Effector CD4-positive, alpha-beta T cell (primary cell): ENCODE results near the gene ASTL.
A peak's percentile ranks its signal among the peaks of the same experiment; 100 is the strongest.
"Not testable (repeated sequence)": the region's sequence is repeated elsewhere in the genome, so short reads cannot be mapped to it uniquely, and the experiment has no call there.

ENCODE experiments used
- DNase-seq: peaks from one replicate; pipeline ENCODE4 v3.0.0-alpha.2; 2020
- total RNA-seq: gene quantifications from one replicate; lab custom pipeline; 2026; lab: John Stamatoyannopoulos, UW

Gene ASTL
- total RNA-seq = 61.9 reads per million, percentile 73 among the genes with 10 or more reads in this experiment

- DNase-seq = peak; percentile 59
Measured at GRCh38 chr2:96138179-96139145, at the start of gene ASTL. ASTL (minus strand) TSS chr2:96138502; CDS start chr2:96138436, 66 bp downstream.

- DNase-seq = no peak
Measured at GRCh38 chr2:96186562-96186961, 48.3 kb upstream of the ASTL start.

- DNase-seq = no peak
Measured at GRCh38 chr2:96185516-96185915, 47.2 kb upstream of the ASTL start.

DNA sequence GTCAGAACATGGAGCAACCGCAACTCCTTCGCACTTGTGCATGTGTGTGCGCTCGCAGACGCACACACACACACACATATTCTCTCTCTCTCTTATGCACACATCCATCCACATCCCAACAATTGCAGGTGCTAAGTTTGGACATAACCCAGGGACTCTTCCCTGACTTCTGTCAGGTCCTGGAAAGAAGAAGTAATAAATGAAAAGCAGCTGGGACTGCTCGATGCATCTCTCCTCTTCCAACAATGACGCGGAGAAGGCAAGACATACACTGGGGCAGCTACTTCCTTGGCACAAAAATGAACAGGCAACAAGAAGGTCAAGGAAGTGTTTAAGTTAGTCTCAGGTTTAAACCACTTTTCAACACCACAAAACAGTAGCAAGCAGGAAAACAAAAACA lies 46.7 kb upstream of the ASTL start:
- no peak for DNase-seq

DNA sequence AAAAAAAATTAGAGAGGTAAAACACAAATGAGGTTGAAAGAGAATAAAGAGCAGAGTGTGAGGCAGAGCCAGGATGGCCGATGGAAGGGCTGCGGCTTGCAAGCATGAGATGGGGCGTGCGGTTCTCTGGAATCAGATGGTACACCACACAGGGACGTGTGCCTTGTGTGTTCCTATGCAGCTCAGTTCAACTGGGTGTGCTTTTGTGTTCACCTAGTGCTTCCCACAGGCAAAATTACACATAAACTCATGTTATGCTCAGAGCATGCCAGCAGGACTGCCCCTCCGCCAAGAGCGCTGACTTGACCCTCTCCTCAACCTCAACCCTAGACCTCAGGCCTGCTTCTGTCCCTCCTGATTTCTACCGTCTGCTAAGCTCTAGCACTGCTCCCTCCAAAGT lies 45.9 kb upstream of the ASTL start:
- no peak for DNase-seq

- no peak for DNase-seq
Measured at GRCh38 chr2:96181529-96181928, 43.2 kb upstream of the ASTL start.

- no peak for DNase-seq
Measured at GRCh38 chr2:96180521-96180920, 42.2 kb upstream of the ASTL start.

DNA sequence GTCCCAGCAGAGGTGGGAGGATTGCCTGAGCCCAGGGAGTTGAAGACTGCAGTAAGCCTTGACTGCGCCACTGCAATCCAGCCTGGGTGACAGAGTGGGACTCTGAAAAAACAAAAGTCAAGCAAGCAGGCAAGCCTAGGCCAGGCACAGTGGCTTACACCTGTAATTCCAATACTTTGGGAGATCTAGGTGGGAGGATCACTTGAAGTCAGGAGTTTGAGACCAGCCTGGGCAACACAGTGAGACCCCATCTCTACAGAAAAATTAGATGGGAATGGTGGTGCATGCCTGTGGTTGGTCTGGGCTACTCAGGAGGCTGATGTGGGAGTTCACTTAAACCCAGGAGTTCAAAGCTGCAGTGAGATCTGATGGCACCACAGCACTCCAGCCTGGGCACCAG lies 41.7 kb upstream of the ASTL start:
- DNase-seq = no peak

- no peak for DNase-seq
Measured at GRCh38 chr2:96176661-96177060, 38.4 kb upstream of the ASTL start.

GRCh38 chr2:96175951-96176350 lies 37.6 kb upstream of the ASTL start:
- no peak for DNase-seq

DNA sequence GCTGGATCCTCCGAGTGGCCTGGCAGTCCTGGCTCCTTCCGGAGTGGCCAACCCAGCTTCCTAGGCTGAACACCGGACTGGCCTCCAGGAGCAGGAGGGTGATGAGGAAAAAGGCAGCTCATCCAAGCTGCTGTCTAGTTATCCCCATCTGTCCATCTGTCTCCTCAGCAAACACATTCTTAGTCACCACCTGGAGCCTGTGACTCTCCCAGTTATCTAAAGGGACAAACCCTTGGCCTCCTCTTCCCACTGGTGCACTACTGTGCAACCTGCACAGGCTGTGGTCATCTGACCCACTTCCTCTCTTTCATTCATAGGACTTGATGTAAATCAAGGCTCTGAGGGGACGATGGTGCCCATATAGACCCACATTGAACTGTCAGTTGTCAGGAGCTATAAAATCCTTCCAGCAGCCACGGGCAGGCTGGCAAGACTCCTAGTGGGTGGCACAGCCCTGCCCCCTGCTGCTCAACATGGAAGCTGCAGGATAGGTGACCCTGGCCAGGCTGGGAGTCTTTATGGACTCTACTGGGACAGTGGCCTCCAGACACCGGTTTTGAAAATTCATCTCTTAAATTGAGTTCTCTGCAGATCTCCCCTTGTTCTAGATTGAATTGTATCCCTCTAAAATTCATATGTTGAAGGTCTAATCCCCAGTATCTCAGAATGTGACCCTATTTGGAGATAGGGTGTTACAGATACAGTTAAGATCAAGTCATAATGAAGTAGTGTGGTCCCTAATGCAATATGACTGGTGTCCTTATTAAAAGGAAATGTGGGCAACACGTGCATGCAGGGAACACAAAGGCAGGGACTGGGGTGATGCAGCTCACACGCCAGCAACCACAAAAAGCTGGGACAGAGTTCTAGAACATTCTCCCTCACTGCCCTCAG lies 36.2 kb upstream of the ASTL start:
- peak; percentile 79 for DNase-seq

GRCh38 chr2:96171831-96172230 lies 33.5 kb upstream of the ASTL start:
- no peak for DNase-seq

- no peak for DNase-seq
Measured at GRCh38 chr2:96170626-96171025, 32.3 kb upstream of the ASTL start.

DNA sequence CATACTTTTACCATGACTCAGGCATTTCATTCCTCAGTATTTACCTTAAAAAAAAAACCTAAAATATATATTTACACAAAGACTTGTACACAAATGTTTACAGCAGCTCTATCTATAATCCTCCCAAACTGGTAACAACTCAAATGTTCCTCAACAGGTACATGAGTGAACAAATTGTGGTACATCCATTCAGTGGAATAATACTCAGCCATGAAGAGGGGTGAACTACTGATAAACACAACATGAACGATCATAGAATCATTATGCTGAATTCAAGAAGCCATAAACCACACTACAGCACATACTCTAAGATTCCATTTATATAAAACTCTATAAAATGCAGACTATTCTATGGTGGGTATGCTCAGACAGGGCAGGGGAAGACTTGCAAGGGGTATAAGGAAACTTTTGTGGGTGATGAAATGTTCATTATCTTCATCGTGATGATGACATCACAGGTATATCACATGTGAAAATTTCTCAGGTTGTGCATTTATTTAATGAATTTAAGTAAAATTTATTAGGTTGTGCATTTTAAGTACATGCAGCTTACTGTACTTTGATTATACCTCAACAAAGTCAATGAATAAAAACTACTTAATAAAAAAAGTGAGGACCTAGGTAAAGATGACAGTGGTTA lies 31.7 kb upstream of the ASTL start:
- DNase-seq = no peak

- no peak for DNase-seq
Measured at GRCh38 chr2:96167407-96168013, 29.2 kb upstream of the ASTL start.

GRCh38 chr2:96164459-96165184 lies 26.3 kb upstream of the ASTL start:
- peak; percentile 37 for DNase-seq

DNA sequence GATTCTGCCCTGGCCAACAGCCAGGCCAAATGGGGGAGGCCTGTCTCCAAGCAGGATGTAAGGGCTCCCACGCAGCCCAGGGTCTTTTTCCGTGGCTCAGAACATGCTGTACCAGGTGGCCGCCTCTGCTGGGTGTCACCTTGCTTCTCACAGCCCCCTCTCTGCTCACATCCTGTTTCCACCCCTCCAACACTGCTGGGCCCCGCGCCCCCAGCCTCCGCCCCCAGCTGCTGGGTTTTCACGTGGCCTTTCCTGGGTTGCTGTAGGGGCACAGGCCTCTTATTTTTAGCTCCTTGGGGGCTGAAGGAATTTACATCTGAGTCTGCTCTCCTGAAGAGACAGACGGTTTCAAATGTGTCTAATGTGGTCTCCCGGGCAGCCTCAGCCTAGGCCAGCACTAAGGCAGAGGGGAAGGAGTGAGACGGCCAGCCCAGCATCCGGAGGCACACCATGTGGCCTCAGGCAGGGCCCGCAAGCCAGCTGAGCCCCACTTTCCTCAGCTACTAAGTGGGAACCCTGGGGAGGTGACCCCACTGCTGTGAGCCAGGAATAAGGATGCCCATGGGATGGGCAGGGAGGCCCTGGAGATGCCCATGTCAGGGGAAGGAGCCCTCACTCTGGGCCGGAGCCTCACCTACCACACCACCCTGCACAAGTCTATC lies 25.6 kb upstream of the ASTL start:
- peak; percentile 49 for DNase-seq

- DNase-seq = peak; percentile 1
Measured at GRCh38 chr2:96163415-96163767, 25.1 kb upstream of the ASTL start.

- peak; percentile 1 for DNase-seq
Measured at GRCh38 chr2:96161898-96162297, 23.6 kb upstream of the ASTL start.

DNA sequence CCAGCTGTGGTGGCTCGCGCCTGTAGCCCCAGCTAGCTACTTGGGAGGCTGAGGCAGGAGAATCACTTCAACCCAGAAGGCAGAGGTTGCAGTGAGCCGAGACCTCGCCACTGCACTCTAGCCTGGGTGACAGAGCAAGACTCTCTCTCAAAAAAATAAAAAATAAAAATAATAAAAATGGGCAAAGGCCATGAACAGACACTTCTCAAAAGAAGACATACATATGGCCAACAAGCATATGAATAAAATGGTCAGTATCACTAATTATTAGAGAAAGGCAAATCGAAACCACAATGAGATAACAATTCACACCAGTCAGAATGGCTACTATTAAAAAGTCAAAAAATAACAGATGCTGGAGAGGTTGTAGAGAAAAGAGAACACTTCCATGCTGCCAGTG lies 22.1 kb upstream of the ASTL start:
- not testable (repeated sequence) for DNase-seq
